Measurements from ENCODE around the gene SLC22A13.

GRCh38 chr3:38268087-38268486 is 2.5 kb downstream of the SLC22A13 start:
- no peak for TF ChIP-seq CTCF (IDR thresholded peaks at IDR 0.05)
- no peak for TF ChIP-seq POLR2A (IDR thresholded peaks at IDR 0.05)
